GM10248 (cell line): ENCODE data around the gene CACNA1C.

Experiments used
- CTCF ChIA-PET: fragments of 300-600 bp; sonication (Branson Sonifier 250); formaldehyde crosslinking; extraction: SDS; loops from one replicate; lab custom pipeline; 2021; ENCODE audit warnings: antibody characterized with exemption; lab: Yijun Ruan, JAX
- POLR2A ChIA-PET: fragments of 350-650 bp; sonication (Branson Sonifier 250); formaldehyde crosslinking; extraction: SDS; loops from one replicate; lab custom pipeline; 2020; ENCODE audit warnings: antibody characterized with exemption; lab: Yijun Ruan, JAX
- DNase-seq: peaks from one replicate; pipeline ENCODE4 v3.0.0; 2012; ENCODE audit errors: extremely low spot score
- CTCF ChIP-seq: IDR thresholded peaks from 2 replicates; pipeline ENCODE4 v1.5.1; 2012; ENCODE audit warnings: mild to moderate bottlenecking, low read depth; ENCODE audit errors: extremely low read depth, missing control alignments, control extremely low read depth

CACNA1C gene

GRCh38 chr12:2265461-2266167, 212.8 kb downstream of the CACNA1C start:
- DNase-seq: no peak
- ChIA-PET CTCF (interaction anchor here (2.3 kb wide), 1 partner anchor 11 kb away, joined by 8 read pairs; no protein-coding TSS in a partner anchor), POLR2A (no interaction called here)
- TF ChIP-seq CTCF: no peak

- no peak for TF ChIP-seq CTCF
- CTCF ChIA-PET: interaction anchor here (2.3 kb wide), 1 partner anchor 9 kb away, joined by 8 read pairs; no protein-coding TSS in a partner anchor
- POLR2A ChIA-PET: no interaction called here
- DNase-seq: no peak
Measured at GRCh38 chr12:2266666-2267620, 214.2 kb downstream of the CACNA1C start.

- no peak for TF ChIP-seq CTCF
- ChIA-PET POLR2A (no interaction called here), CTCF (interaction anchor here (2.3 kb wide), 1 partner anchor 8 kb away, joined by 8 read pairs; no protein-coding TSS in a partner anchor)
- no peak for DNase-seq
Measured at GRCh38 chr12:2267703-2268470, 215.1 kb downstream of the CACNA1C start.

GRCh38 chr12:2268471-2269286, 215.9 kb downstream of the CACNA1C start:
- CTCF ChIA-PET: interaction anchor here (1.5 kb wide), 1 partner anchor 23 kb away, joined by 3 read pairs; no protein-coding TSS in a partner anchor
- TF ChIP-seq CTCF: no peak
- no peak for DNase-seq
- POLR2A ChIA-PET: no interaction called here

GRCh38 chr12:2270846-2271245, 218.1 kb downstream of the CACNA1C start:
- ChIA-PET CTCF (interaction anchor here (1.1 to 1.6 kb wide), 3 partner anchors 11 to 19 kb away, joined by 3 to 4 read pairs (median 3); no protein-coding TSS in a partner anchor), POLR2A (no interaction called here)
- no peak for DNase-seq
- TF ChIP-seq CTCF: no peak
